Liver (tissue), 9 donors: ENCODE results near the gene COL4A1. TPM values are rescaled to one million over a fixed set of nuclear protein-coding genes. Genes with fewer than 3 reads are reported as not detected.

Experiments used
- DNase-seq: peaks from one replicate; pipeline ENCODE4 v3.0.0-alpha.2; 2017; ENCODE audit warnings: low spot score
- H3K27ac ChIP-seq, 2 donors: one replicate each; pipeline ENCODE4 v1.7.0; 2013; ENCODE audit warnings: inconsistent platforms in 2 of 2, low read length in 2 of 2, control low read depth in 1 of 2, low read depth in 1 of 2, mild to moderate bottlenecking in 1 of 2
- H3K27me3 ChIP-seq, 4 donors: one replicate each; pipeline versions ENCODE4 v1.6.1 to v1.7.0; 2013; ENCODE audit warnings: low read length in 3 of 4, inconsistent platforms in 1 of 4, mild to moderate bottlenecking in 1 of 4, moderate library complexity in 1 of 4; ENCODE audit not compliant: control insufficient read depth in 4 of 4, insufficient read depth in 4 of 4
- H3K36me3 ChIP-seq, 4 donors: one replicate each; pipeline versions ENCODE4 v1.6.1 to v1.7.0; 2013; ENCODE audit warnings: low read length in 3 of 4, mild to moderate bottlenecking in 3 of 4, low read depth in 1 of 4, moderate library complexity in 1 of 4; ENCODE audit not compliant: control insufficient read depth in 4 of 4, insufficient read depth in 3 of 4
- H3K4me1 ChIP-seq, 4 donors: one replicate each; pipeline versions ENCODE4 v1.6.1 to v1.7.0; 2013; ENCODE audit warnings: low read length in 3 of 4, mild to moderate bottlenecking in 3 of 4, moderate library complexity in 1 of 4; ENCODE audit not compliant: control insufficient read depth in 4 of 4, insufficient read depth in 4 of 4
- H3K4me3 ChIP-seq, 3 donors: one replicate each; pipeline versions ENCODE4 v1.6.1 to v1.7.0; 2013; ENCODE audit warnings: low read length in 3 of 3, control low read depth in 1 of 3, low read depth in 1 of 3, mild to moderate bottlenecking in 1 of 3
- H3K9ac ChIP-seq, 2 donors: one replicate each; pipeline ENCODE4 v1.7.0; 2013; ENCODE audit warnings: low read length in 2 of 2, mild to moderate bottlenecking in 2 of 2, moderate library complexity in 2 of 2, control low read depth in 1 of 2, low read depth in 1 of 2
- H3K9me3 ChIP-seq, 4 donors: one replicate each; pipeline versions ENCODE4 v1.6.1 to v1.7.0; 2013; ENCODE audit warnings: low read length in 3 of 4; ENCODE audit not compliant: control insufficient read depth in 4 of 4
- CTCF ChIP-seq: fragments of 150-350 bp; IDR thresholded peaks from 2 replicates; pipeline ENCODE4 v1.5.1; 2017; ENCODE audit warnings: improper control_type of control experiment, low read depth, low read length; ENCODE audit not compliant: missing input control
- FOXA2 ChIP-seq: IDR thresholded peaks from 2 replicates; pipeline ENCODE4 v1.6.1; 2016; ENCODE audit warnings: antibody characterized with exemption
- HNF4A ChIP-seq, 2 donors: conservative IDR thresholded peaks; 2 replicates each; pipeline ENCODE4 v1.6.1; 2016; ENCODE audit warnings: antibody characterized with exemption in 2 of 2, mild to moderate bottlenecking in 2 of 2
- HNF4G ChIP-seq: IDR thresholded peaks from 2 replicates; pipeline ENCODE4 v1.6.1; 2016; ENCODE audit warnings: antibody characterized with exemption
- JUND ChIP-seq, 2 donors: IDR thresholded peaks; 2 replicates each; pipeline ENCODE4 v1.6.1; 2016; ENCODE audit warnings: antibody characterized with exemption in 2 of 2
- MAX ChIP-seq: IDR thresholded peaks from 2 replicates; pipeline ENCODE4 v1.6.1; 2016; ENCODE audit warnings: antibody characterized with exemption
- NR2F2 ChIP-seq: IDR thresholded peaks from 2 replicates; pipeline ENCODE4 v1.6.1; 2016; ENCODE audit warnings: antibody characterized with exemption
- RAD21 ChIP-seq, 2 donors: IDR thresholded peaks; 2 replicates each; pipeline ENCODE4 v1.6.1; 2016; ENCODE audit warnings: antibody characterized with exemption in 2 of 2, mild to moderate bottlenecking in 2 of 2
- REST ChIP-seq: IDR thresholded peaks from 2 replicates; pipeline ENCODE4 v1.6.1; 2016; ENCODE audit warnings: antibody characterized with exemption, mild to moderate bottlenecking
- RXRA ChIP-seq, 2 donors: IDR thresholded peaks; 2 replicates each; pipeline ENCODE4 v1.6.1; 2017 to 2018; ENCODE audit warnings: antibody characterized with exemption in 2 of 2, mild to moderate bottlenecking in 1 of 2
- SP1 ChIP-seq: IDR thresholded peaks from 2 replicates; pipeline ENCODE4 v1.6.1; 2018; ENCODE audit warnings: antibody characterized with exemption, mild to moderate bottlenecking
- TAF1 ChIP-seq: conservative IDR thresholded peaks from 2 replicates; pipeline ENCODE4 v1.6.1; 2016; ENCODE audit warnings: antibody characterized with exemption, mild to moderate bottlenecking
- YY1 ChIP-seq: IDR thresholded peaks from 2 replicates; pipeline ENCODE4 v1.6.1; 2016; ENCODE audit warnings: antibody characterized with exemption, mild to moderate bottlenecking
- WGBS: extraction: QIAGEN DNeasy Blood & Tissue Kit; methylation state at CpG from one replicate; pipeline ENCODE4 v1.1.7; 2013; 5-methylcytosine and 5-hydroxymethylcytosine counted together
- polyA plus RNA-seq, 2 donors: library from polyadenylated mRNA; stranded (reverse) in 1 of 2; unstranded in 1 of 2; fragments of 200-250 nt in 1 of 2; fragments of >200 nt in 1 of 2; fragmentation: Nextera tagmentation in 1 of 2; extraction: Ambion mirVana in 1 of 2; gene quantifications; one replicate each; pipeline versions ENCODE4 v1.2.1 to v1.2.3, GENCODE V29; 2013 to 2015
- total RNA-seq, 2 donors: library from RNA; depleted of rRNA; stranded (reverse); fragments of >200 nt; gene quantifications; one replicate each; pipeline ENCODE4 v1.2.3, GENCODE V29; 2014
- donor health status: healthy.
- donor health status: healthy.
- donor health status: healthy.
- donor health status: healthy.
- donor health status: healthy.

Gene COL4A1
- total and polyA plus RNA-seq, 4 donors: 5.0 to 68.5 (median 37.9) TPM

- Histone ChIP-seq H3K9me3 (no peaks in the 10 kb centered on the region), H3K4me1 (peaks cover 0 to 6% (median 1%) of the 10 kb centered on the region in 4 donors), H3K9ac (no peak overlapping the region), H3K36me3 (no peaks in the 10 kb centered on the region), H3K4me3 (no peak overlapping the region), H3K27me3 (peaks cover 0 to 8% (median 3%) of the 10 kb centered on the region in 4 donors), H3K27ac (no peak overlapping the region)
- no peak for TF ChIP-seq SP1
- TF ChIP-seq JUND (IDR thresholded peaks at IDR 0.05): no peak
- peak; percentile 87 for TF ChIP-seq NR2F2
- TF ChIP-seq MAX: no peak
- peak in 1 of 2 donors; percentile 21 for TF ChIP-seq RAD21 (IDR thresholded peaks at IDR 0.05)
- no peak for TF ChIP-seq HNF4A (conservative IDR thresholded peaks at IDR 0.05)
- no peak for TF ChIP-seq FOXA2
- WGBS: 64% methylated on average over 3 of the region's 3 CpGs
- DNase-seq: no peak
Measured at GRCh38 chr13:110293649-110294048, 13.3 kb downstream of the COL4A1 start.

DNA sequence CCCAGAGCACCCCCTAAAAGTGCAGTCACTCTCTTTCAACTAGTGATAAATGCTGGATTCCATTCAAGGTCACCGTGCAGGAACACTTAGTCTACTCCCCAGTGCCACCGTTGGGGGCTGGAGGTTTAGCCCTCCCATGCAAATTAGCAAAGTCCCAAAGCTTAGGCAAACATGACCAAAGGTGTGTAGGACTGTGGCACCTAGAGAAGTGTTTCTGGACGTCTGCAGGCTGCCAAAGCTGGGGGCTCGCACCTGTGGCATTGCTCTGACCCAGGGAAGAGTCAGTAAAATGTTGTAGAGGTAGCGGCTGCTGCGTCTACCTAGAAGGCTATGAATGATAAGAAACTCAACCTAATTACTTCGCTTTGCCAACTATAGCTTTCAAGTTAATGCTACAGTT, 13.9 kb downstream of the COL4A1 start:
- Histone ChIP-seq H3K4me1 (peaks cover 0 to 6% (median 1%) of the 10 kb centered on the region in 4 donors), H3K27ac (no peak overlapping the region), H3K4me3 (no peak overlapping the region), H3K9me3 (no peaks in the 10 kb centered on the region), H3K27me3 (peaks cover 0 to 7% (median 3%) of the 10 kb centered on the region in 4 donors), H3K9ac (no peak overlapping the region), H3K36me3 (no peaks in the 10 kb centered on the region)
- DNase-seq: no peak
- WGBS: 73% methylated on average over 7 of the region's 7 CpGs
- TF ChIP-seq RXRA (IDR thresholded peaks at IDR 0.05) (no peak), SP1 (no peak), TAF1 (no peak), REST (no peak), HNF4A (conservative IDR thresholded peaks at IDR 0.05) (no peak), YY1 (no peak), CTCF (no peak)

- peaks cover 0 to 8% (median 0%) of the 10 kb centered on the region in 4 donors for H3K4me1 ChIP-seq
Measured at GRCh38 chr13:110291286-110291685, 15.7 kb downstream of the COL4A1 start.

More at GRCh38 chr13:110291286-110291685, 15.7 kb downstream of the COL4A1 start:
- Histone ChIP-seq H3K4me3 (no peak overlapping the region), H3K9ac (no peak overlapping the region), H3K27me3 (peaks cover 0 to 5% (median 0%) of the 10 kb centered on the region in 4 donors), H3K27ac (no peak overlapping the region), H3K36me3 (no peaks in the 10 kb centered on the region), H3K9me3 (no peaks in the 10 kb centered on the region)
- TF ChIP-seq NR2F2 (no peak), MAX (no peak), JUND (IDR thresholded peaks at IDR 0.05) (no peak), HNF4G (no peak), SP1 (no peak), TAF1 (no peak), YY1 (no peak), CTCF (no peak)
- DNase-seq: no peak
- WGBS: 88% methylated on average over 9 of the region's 9 CpGs
